ENCODE results near the gene PFN3. TPM values are rescaled to one million over a fixed set of nuclear protein-coding genes. Genes with fewer than 3 reads are reported as not detected.
"Not testable (repeated sequence)": the region's sequence is repeated elsewhere in the genome, so short reads cannot be mapped to it uniquely, and the experiment has no call there.

PFN3 gene
- polyA plus RNA-seq, 1 donor from 2014 or later, result not detected

GRCh38 chr5:177361418-177362291 lies 38.8 kb downstream of the PFN3 start:
- Mint-ChIP-seq H3K4me3 (peak overlapping the region; percentile 75 to 94 (median 84)), H3K27me3 (peaks cover 3% of the 10 kb centered on the region), H3K9me3 (no peaks in the 10 kb centered on the region), H3K36me3 (peaks cover 2% of the 10 kb centered on the region), H3K27ac (peak overlapping the region; percentile 81 to 95 (median 88)), H3K4me1 (peaks cover 20 to 55% (median 47%) of the 10 kb centered on the region in 3 donors)

DNA sequence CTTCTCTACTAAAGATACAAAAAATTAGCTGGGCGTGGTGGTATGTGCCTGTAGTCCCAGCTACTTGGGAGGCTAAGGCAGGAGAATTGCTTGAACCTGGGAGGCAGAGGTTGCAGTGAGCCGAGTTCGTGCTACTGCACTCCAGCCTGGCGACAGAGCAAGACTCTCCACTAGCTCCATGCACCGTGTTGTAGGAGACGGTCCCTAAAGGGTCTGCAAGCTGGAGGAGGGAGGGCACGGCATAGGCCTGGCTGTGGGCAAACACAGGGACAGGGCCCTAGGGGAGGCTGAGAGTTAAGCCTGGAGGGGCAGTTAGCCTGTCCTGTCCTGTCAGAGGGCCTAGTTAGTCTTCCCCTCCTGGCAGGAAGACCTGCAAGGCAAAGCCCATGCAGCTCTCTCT lies 39.7 kb downstream of the PFN3 start:
- H3K27ac Mint-ChIP-seq, result not testable (repeated sequence)
- peak overlapping the region in 3 of 4 donors; percentile 43 to 76 (median 63) for H3K4me3 Mint-ChIP-seq

GRCh38 chr5:177359860-177360259 lies 40.6 kb downstream of the PFN3 start:
- Mint-ChIP-seq H3K27ac (peak overlapping the region; percentile 27 to 80 (median 63)), H3K36me3 (peaks cover 2% of the 10 kb centered on the region), H3K9me3 (no peaks in the 10 kb centered on the region), H3K27me3 (peaks cover 3% of the 10 kb centered on the region), H3K4me1 (peaks cover 20 to 53% (median 53%) of the 10 kb centered on the region in 3 donors), H3K4me3 (peak overlapping the region; percentile 69 to 92 (median 82))

More for the DNA sequence above, 39.7 kb downstream of the PFN3 start:
- not testable (repeated sequence) for H3K9me3 Mint-ChIP-seq, H3K27me3 Mint-ChIP-seq, H3K36me3 Mint-ChIP-seq
- H3K4me1 Mint-ChIP-seq, result peaks cover 20 to 54% (median 53%) of the 10 kb centered on the region in 3 donors

- H3K9me3 Mint-ChIP-seq, result no peaks in the 10 kb centered on the region
- H3K4me1 Mint-ChIP-seq, result peaks cover 21 to 55% (median 52%) of the 10 kb centered on the region in 3 donors
- H3K4me3 Mint-ChIP-seq, result peak overlapping the region; percentile 69 to 92 (median 90)
- peaks cover 2% of the 10 kb centered on the region for H3K36me3 Mint-ChIP-seq
- H3K27me3 Mint-ChIP-seq, result peaks cover 3% of the 10 kb centered on the region
- peak overlapping the region; percentile 63 to 99 (median 80) for H3K27ac Mint-ChIP-seq
Observed at GRCh38 chr5:177359451-177359851, 41.0 kb downstream of the PFN3 start.

DNA sequence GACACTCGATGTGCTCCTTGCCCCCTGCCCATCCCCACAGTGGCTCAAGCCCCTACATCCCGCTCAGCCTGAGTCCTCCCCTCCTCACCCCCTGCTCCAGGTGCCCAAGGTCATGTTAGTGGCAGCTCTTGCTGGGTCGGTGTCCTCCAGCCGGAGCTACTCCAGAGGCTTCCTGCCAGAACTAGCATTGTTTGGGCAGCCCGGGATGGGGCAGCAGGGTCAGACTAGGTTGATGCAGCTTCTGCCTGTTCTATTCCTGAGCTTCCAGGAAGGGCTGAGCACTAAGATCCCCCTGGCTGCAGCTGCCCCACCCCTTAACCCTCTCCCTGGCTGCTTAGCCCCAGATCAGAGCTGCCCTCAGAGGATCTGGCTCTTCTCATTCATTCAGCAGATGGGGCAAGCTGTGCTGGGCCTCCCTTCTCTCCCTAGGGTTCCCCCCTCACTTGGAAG lies 42.1 kb downstream of the PFN3 start:
- Mint-ChIP-seq H3K27me3 (peaks cover 3% of the 10 kb centered on the region), H3K27ac (peak overlapping the region; percentile 80 to 99 (median 88)), H3K36me3 (peaks cover 4% of the 10 kb centered on the region), H3K4me3 (peak overlapping the region; percentile 69 to 92 (median 90)), H3K4me1 (peaks cover 25 to 57% (median 49%) of the 10 kb centered on the region in 3 donors), H3K9me3 (no peaks in the 10 kb centered on the region)

DNA sequence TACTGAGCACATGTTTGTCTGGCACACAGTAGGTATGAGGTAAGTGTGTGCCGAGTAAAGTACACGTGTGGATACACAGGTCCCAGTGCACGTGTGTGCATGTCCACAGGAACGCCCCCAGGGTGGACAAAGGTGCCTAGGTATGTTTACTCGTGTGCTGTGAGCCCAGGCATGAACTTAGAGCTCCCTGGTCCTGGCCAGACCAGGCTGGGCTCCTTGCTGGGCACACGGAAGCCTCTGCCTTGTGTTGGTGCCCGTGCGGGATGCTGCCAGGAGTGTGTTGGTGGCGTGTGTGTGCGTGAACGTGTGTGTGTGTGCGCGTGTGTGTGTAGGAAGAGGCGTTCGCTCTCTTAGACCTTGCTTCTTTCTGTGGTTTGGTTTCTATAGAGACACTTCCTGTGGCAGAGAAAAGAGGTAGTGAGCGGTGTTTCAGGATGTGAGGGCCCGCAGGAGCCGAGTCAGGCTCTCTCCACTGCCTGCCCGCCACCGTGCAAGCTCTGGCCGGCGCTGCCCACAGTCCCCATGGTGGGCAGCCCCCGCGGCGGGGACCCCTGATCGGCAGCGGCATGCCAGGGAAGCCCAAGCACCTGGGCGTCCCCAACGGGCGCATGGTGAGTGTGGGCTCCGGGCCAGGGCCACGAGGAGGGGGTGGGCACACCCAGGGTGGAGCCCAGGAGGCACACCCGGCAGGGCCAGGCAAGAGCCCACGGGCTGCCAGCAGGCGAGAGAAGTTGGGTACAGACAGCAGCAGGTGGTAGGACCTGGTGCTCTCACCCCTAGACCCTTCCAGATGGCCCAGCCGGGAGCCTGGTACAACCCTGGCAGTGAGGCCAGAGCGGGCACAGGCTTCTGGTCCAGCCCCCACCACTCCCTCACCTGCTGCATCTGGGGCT lies 42.8 kb downstream of the PFN3 start, which contains the start of gene RGS14:
Gene RGS14 (plus strand): TSS at position 466 of the 893 bp plus-strand sequence. CDS start 101 bp downstream, at position 567.
- H3K4me1 Mint-ChIP-seq, result peaks cover 25 to 56% (median 50%) of the 10 kb centered on the region in 3 donors
- peak within 1 kb of the TSS; percentile 69 to 92 (median 90) for H3K4me3 Mint-ChIP-seq
- H3K9me3 Mint-ChIP-seq, result no peaks in the 10 kb centered on the region
- peaks cover 3% of the 10 kb centered on the region for H3K27me3 Mint-ChIP-seq
- peaks cover 4% of the 10 kb centered on the region for H3K36me3 Mint-ChIP-seq
- H3K27ac Mint-ChIP-seq, result peak within 1 kb of the TSS; percentile 80 to 99 (median 99)

- Mint-ChIP-seq H3K36me3 (peaks cover 4% of the 10 kb centered on the region), H3K27ac (peak overlapping the region; percentile 80 to 99 (median 99)), H3K9me3 (no peaks in the 10 kb centered on the region), H3K4me3 (peak overlapping the region; percentile 69 to 92 (median 90)), H3K4me1 (peaks cover 22 to 53% (median 47%) of the 10 kb centered on the region in 3 donors), H3K27me3 (peaks cover 3% of the 10 kb centered on the region)
Observed at GRCh38 chr5:177357146-177357458, 43.4 kb downstream of the PFN3 start.

DNA sequence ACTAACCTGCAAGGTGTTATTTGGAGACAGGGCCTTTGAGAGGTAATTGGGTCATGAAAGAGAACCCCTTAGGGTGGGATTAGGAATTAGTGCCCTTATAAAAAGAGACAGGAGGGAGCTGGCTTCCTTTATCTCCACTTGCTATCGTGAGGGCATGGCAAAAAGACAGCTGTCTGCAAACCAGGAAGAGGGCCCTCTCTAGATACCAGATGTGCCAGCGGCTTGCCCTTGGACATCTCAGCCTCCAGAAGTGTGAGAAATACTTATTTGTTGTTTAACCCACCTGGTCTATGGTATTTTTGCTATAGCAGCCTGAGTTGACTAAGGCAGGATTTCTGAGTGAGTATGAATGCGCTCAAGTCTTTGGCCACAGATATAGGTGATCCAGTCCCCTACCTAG lies 43.7 kb downstream of the PFN3 start:
- peak overlapping the region; percentile 80 to 99 (median 99) for H3K27ac Mint-ChIP-seq
- H3K27me3 Mint-ChIP-seq, result peaks cover 3% of the 10 kb centered on the region
- H3K4me3 Mint-ChIP-seq, result peak overlapping the region in 3 of 4 donors; percentile 69 to 92 (median 91)
- peaks cover 22 to 51% (median 45%) of the 10 kb centered on the region in 3 donors for H3K4me1 Mint-ChIP-seq
- H3K9me3 Mint-ChIP-seq, result no peaks in the 10 kb centered on the region
- H3K36me3 Mint-ChIP-seq, result peaks cover 4% of the 10 kb centered on the region

GRCh38 chr5:177355868-177356168 lies 44.6 kb downstream of the PFN3 start:
- Mint-ChIP-seq H3K4me1 (peaks cover 24 to 47% (median 43%) of the 10 kb centered on the region in 3 donors), H3K9me3 (no peaks in the 10 kb centered on the region), H3K4me3 (peak overlapping the region in 3 of 4 donors; percentile 34 to 41 (median 41)), H3K27me3 (peaks cover 3% of the 10 kb centered on the region), H3K27ac (peak overlapping the region; percentile 12 to 99 (median 31)), H3K36me3 (peaks cover 4% of the 10 kb centered on the region)

DNA sequence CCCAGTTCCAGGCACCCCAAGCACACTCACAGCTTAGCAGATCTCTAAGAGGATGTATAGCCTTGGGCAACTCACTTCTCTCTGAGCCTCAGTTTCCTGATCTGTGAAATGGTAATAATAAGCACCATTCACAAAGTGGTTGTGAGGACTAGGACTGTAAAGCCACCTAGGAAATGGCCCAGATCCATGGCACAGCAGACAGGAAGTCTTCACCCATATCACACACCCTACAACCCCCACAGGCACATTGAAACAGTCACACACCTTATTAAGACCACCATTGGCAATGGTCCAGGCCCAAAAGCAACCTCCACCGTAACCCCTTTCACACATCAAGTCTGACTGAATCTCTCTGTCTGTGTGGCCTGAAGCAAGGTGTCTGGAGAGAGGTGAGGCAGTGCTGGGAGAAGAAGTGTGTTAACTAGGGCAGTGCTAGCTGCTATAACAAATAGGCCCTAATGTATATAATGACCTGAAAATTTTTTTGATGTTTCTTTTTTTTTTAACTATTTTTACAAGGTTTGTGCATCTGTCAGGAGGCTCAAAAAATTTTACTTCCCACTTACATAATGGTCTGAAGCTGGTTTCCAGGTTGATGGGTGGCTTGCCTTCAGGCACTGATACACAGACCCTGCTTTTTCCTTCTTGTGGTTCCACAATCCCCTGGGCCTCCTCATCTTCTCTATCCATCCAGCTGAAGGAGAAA lies 45.1 kb downstream of the PFN3 start:
- Mint-ChIP-seq H3K36me3 (peaks cover 4% of the 10 kb centered on the region), H3K27me3 (peaks cover 3% of the 10 kb centered on the region), H3K4me1 (peaks cover 28 to 50% (median 48%) of the 10 kb centered on the region in 3 donors), H3K4me3 (peak overlapping the region in 2 of 4 donors; percentile 34 to 41), H3K9me3 (no peaks in the 10 kb centered on the region), H3K27ac (peak overlapping the region; percentile 31 to 73 (median 70))

- peak overlapping the region in 1 of 4 donors; percentile 12 for H3K4me3 Mint-ChIP-seq
- H3K9me3 Mint-ChIP-seq, result no peaks in the 10 kb centered on the region
- H3K4me1 Mint-ChIP-seq, result peaks cover 28 to 50% (median 48%) of the 10 kb centered on the region in 3 donors
- H3K27me3 Mint-ChIP-seq, result peaks cover 3% of the 10 kb centered on the region
- peak overlapping the region in 1 of 3 donors; percentile 70 for H3K27ac Mint-ChIP-seq
- peaks cover 4% of the 10 kb centered on the region for H3K36me3 Mint-ChIP-seq
Observed at GRCh38 chr5:177354711-177355110, 45.8 kb downstream of the PFN3 start.

DNA sequence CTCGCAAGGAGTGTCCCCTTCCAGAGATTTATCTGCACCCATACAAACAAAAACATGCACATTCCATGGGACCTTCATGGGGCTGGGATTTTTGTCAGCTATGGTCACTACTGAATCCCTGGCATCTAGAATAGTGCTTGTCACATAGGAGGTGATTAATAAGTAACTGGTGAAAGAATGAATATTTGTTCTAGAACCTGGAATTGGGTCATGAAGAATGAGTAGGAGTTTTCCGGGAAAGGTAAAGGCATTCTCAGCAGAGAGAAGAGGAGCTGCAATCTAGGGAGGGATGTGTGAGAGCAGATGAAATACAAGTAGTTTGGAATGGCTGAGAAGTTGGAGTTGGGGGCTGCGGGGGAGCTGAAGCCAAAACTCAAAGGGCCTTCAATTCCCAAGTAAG lies 46.2 kb downstream of the PFN3 start:
- H3K4me3 Mint-ChIP-seq, result peak overlapping the region in 1 of 4 donors; percentile 12
- H3K36me3 Mint-ChIP-seq, result peaks cover 4% of the 10 kb centered on the region
- H3K9me3 Mint-ChIP-seq, result no peaks in the 10 kb centered on the region
- peaks cover 3% of the 10 kb centered on the region for H3K27me3 Mint-ChIP-seq
- H3K27ac Mint-ChIP-seq, result peak overlapping the region in 1 of 3 donors; percentile 70
- H3K4me1 Mint-ChIP-seq, result peaks cover 32 to 49% (median 48%) of the 10 kb centered on the region in 3 donors

- Mint-ChIP-seq H3K4me3 (peak overlapping the region in 2 of 4 donors; percentile 49 to 50), H3K27me3 (peaks cover 3% of the 10 kb centered on the region), H3K4me1 (peaks cover 37 to 47% (median 45%) of the 10 kb centered on the region in 3 donors), H3K9me3 (no peaks in the 10 kb centered on the region), H3K27ac (peak overlapping the region in 2 of 3 donors; percentile 8 to 62), H3K36me3 (peaks cover 2% of the 10 kb centered on the region)
Observed at GRCh38 chr5:177353093-177353492, 47.4 kb downstream of the PFN3 start.
